ENCODE results near the gene ZNF407.

The ZNF407 gene

GRCh38 chr18:74708169-74708568 is 110.5 kb downstream of the ZNF407 start:
- ChIA-PET CTCF (no interaction called here), POLR2A (no interaction called here)
- no peak for TF ChIP-seq SP1 (IDR thresholded peaks at IDR 0.05)
- TF ChIP-seq FOXK2 (IDR thresholded peaks at IDR 0.05): no peak
- TF ChIP-seq NFRKB (IDR thresholded peaks at IDR 0.05): no peak
- DNase-seq (ENCODE audit: extremely low spot score): no peak

GRCh38 chr18:74709452-74709851 is 111.8 kb downstream of the ZNF407 start:
- DNase-seq (ENCODE audit: extremely low spot score): no peak
- CTCF ChIA-PET: no interaction called here
- TF ChIP-seq SUZ12 (IDR thresholded peaks at IDR 0.05): no peak
- TF ChIP-seq CTBP1 (IDR thresholded peaks at IDR 0.05; ENCODE audit: borderline replicate concordance): no peak
- no peak for TF ChIP-seq LEF1 (IDR thresholded peaks at IDR 0.05; ENCODE audit: borderline replicate concordance)
- POLR2A ChIA-PET: no interaction called here

GRCh38 chr18:74714120-74714519 is 116.5 kb downstream of the ZNF407 start:
- no peak for DNase-seq (ENCODE audit: extremely low spot score)
- POLR2A ChIA-PET: no interaction called here
- TF ChIP-seq FOXK2 (IDR thresholded peaks at IDR 0.05) (no peak), CTBP1 (IDR thresholded peaks at IDR 0.05; ENCODE audit: borderline replicate concordance) (no peak), TARDBP (IDR thresholded peaks at IDR 0.05) (no peak), PKNOX1 (IDR thresholded peaks at IDR 0.05) (no peak), ZNF384 (IDR thresholded peaks at IDR 0.05) (no peak), SUZ12 (IDR thresholded peaks at IDR 0.05) (no peak), ARNT (IDR thresholded peaks at IDR 0.05) (no peak), LEF1 (IDR thresholded peaks at IDR 0.05; ENCODE audit: borderline replicate concordance) (no peak), NFRKB (IDR thresholded peaks at IDR 0.05) (no peak), HDGF (IDR thresholded peaks at IDR 0.05; ENCODE audit: borderline replicate concordance) (no peak), SP1 (IDR thresholded peaks at IDR 0.05) (no peak), ELF4 (IDR thresholded peaks at IDR 0.05) (no peak), L3MBTL2 (conservative IDR thresholded peaks at IDR 0.05) (no peak)
- CTCF ChIA-PET: no interaction called here

- CTCF ChIA-PET: no interaction called here
These were observed 117.1 kb downstream of the ZNF407 start for GRCh38 chr18:74714791-74715190.

GRCh38 chr18:74715306-74715705 is 117.6 kb downstream of the ZNF407 start:
- no peak for TF ChIP-seq FOXK2 (IDR thresholded peaks at IDR 0.05)
- TF ChIP-seq SP1 (IDR thresholded peaks at IDR 0.05): no peak
- TF ChIP-seq NFRKB (IDR thresholded peaks at IDR 0.05): no peak
- TF ChIP-seq LEF1 (IDR thresholded peaks at IDR 0.05; ENCODE audit: borderline replicate concordance): no peak
- TF ChIP-seq HDGF (IDR thresholded peaks at IDR 0.05; ENCODE audit: borderline replicate concordance): no peak
- TF ChIP-seq ZNF384 (IDR thresholded peaks at IDR 0.05): no peak
- no peak for TF ChIP-seq SUZ12 (IDR thresholded peaks at IDR 0.05)
- no peak for TF ChIP-seq ARNT (IDR thresholded peaks at IDR 0.05)
- no peak for TF ChIP-seq FOXA1 (IDR thresholded peaks at IDR 0.05)
- no peak for TF ChIP-seq FOXM1 (IDR thresholded peaks at IDR 0.05; ENCODE audit: borderline replicate concordance)
- no peak for TF ChIP-seq TARDBP (IDR thresholded peaks at IDR 0.05)
- no peak for TF ChIP-seq ELF4 (IDR thresholded peaks at IDR 0.05)
- TF ChIP-seq L3MBTL2 (conservative IDR thresholded peaks at IDR 0.05): no peak
- no peak for TF ChIP-seq BHLHE40 (IDR thresholded peaks at IDR 0.05; ENCODE audit: borderline replicate concordance)

More at GRCh38 chr18:74714791-74715190, 117.1 kb downstream of the ZNF407 start:
- POLR2A ChIA-PET: no interaction called here
- no peak for TF ChIP-seq NFRKB (IDR thresholded peaks at IDR 0.05)
- no peak for TF ChIP-seq CTBP1 (IDR thresholded peaks at IDR 0.05; ENCODE audit: borderline replicate concordance)
- TF ChIP-seq FOXM1 (IDR thresholded peaks at IDR 0.05; ENCODE audit: borderline replicate concordance): no peak
- no peak for TF ChIP-seq FOXA1 (IDR thresholded peaks at IDR 0.05)
- no peak for TF ChIP-seq SUZ12 (IDR thresholded peaks at IDR 0.05)
- TF ChIP-seq L3MBTL2 (conservative IDR thresholded peaks at IDR 0.05): no peak
- TF ChIP-seq ZNF384 (IDR thresholded peaks at IDR 0.05): no peak
- no peak for DNase-seq (ENCODE audit: extremely low spot score)

GRCh38 chr18:74715865-74716712 is 118.4 kb downstream of the ZNF407 start:
- ChIA-PET CTCF (no interaction called here), POLR2A (no interaction called here)
- no peak for DNase-seq (ENCODE audit: extremely low spot score)
- TF ChIP-seq PKNOX1 (IDR thresholded peaks at IDR 0.05) (no peak), BHLHE40 (IDR thresholded peaks at IDR 0.05; ENCODE audit: borderline replicate concordance) (no peak)

More at GRCh38 chr18:74715306-74715705, 117.6 kb downstream of the ZNF407 start:
- POLR2A ChIA-PET: no interaction called here
- DNase-seq (ENCODE audit: extremely low spot score): no peak
- CTCF ChIA-PET: no interaction called here

GRCh38 chr18:74718312-74718711 is 120.6 kb downstream of the ZNF407 start:
- DNase-seq (ENCODE audit: extremely low spot score): no peak
- POLR2A ChIA-PET: no interaction called here
- TF ChIP-seq FOXK2 (IDR thresholded peaks at IDR 0.05): no peak
- TF ChIP-seq L3MBTL2 (conservative IDR thresholded peaks at IDR 0.05): no peak
- no peak for TF ChIP-seq HDGF (IDR thresholded peaks at IDR 0.05; ENCODE audit: borderline replicate concordance)
- no peak for TF ChIP-seq PKNOX1 (IDR thresholded peaks at IDR 0.05)
- TF ChIP-seq FOXA1 (IDR thresholded peaks at IDR 0.05): no peak
- TF ChIP-seq LEF1 (IDR thresholded peaks at IDR 0.05; ENCODE audit: borderline replicate concordance): no peak
- no peak for TF ChIP-seq NFRKB (IDR thresholded peaks at IDR 0.05)
- no peak for TF ChIP-seq ZNF384 (IDR thresholded peaks at IDR 0.05)
- TF ChIP-seq SUZ12 (IDR thresholded peaks at IDR 0.05): no peak
- TF ChIP-seq FOXM1 (IDR thresholded peaks at IDR 0.05; ENCODE audit: borderline replicate concordance): no peak
- no peak for TF ChIP-seq BHLHE40 (IDR thresholded peaks at IDR 0.05; ENCODE audit: borderline replicate concordance)
- no peak for TF ChIP-seq TARDBP (IDR thresholded peaks at IDR 0.05)
- TF ChIP-seq SP1 (IDR thresholded peaks at IDR 0.05): no peak
- CTCF ChIA-PET: no interaction called here
